ENCODE results near the gene TNS2. TPM values are rescaled to one million over a fixed set of nuclear protein-coding genes. Genes with fewer than 3 reads are reported as not detected.
A peak's percentile ranks its signal among the peaks of the same experiment; 100 is the strongest.

TNS2 gene
- total and polyA plus RNA-seq, 9 of the 15 experiments (the other 6 are each of a cell fraction or from before 2014, with no cell fraction given) = 0.28 to 3.1 (median 1.2) TPM; not detected in 1

DNA sequence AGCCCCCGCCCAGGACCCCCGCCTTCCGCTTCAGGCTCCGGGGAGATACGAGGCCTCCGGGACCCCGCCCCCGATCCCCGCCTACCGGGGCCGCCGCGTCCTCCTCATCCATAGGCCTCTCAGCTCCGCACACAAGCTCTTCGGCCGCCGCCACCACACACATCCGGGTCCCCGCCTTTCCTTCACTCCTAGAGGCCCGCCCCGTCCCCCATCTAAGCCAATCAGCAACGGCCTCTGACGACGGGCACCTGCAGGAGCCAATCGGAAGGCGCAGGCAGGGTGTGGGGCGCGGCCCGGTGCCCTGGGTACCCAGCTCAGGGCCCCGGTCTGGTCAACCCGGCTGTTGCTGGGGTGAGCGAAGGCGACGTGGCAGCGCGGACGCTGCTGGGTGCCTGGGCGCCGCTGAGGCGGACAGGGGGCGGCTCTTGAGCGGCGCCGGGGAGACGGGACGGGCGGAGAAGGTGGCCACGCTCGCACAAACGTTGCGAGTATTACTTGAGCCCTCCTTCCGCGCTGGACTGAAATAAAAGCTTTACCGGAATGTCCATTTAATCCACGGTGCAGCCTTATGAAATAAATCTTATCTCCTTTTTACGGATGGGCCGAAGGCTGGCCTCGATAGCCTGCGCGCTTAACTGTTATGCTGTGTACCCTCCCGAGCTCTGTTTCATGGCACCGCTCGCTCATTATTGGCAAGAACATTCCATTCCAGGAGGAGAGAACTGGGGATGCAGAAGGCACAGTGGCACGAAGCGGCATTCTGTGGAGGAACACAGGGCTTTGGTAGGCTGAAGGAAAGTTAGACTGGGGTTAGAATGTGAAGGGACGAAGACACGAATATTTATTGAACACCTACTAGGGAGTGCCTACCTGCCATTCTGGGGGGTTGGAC is 29.6 kb downstream of the TNS2 start, which contains the start of gene SPRYD3 (continued):
- TF ChIP-seq PHF20 (IDR thresholded peaks at IDR 0.05; ENCODE audit: partially characterized antibody) (peak; percentile 56), ZNF133 (CRISPR knock-in tag; IDR thresholded peaks at IDR 0.05) (no peak), SMARCA5 (IDR thresholded peaks at IDR 0.05) (no peak), ZNF217 (CRISPR knock-in tag; IDR thresholded peaks at IDR 0.05) (no peak), TFAP4 (CRISPR knock-in tag; IDR thresholded peaks at IDR 0.05; ENCODE audit: borderline replicate concordance) (peak; percentile 71; the same call in 1 of the 2 replicates), DIDO1 (tag; IDR thresholded peaks at IDR 0.05; ENCODE audit: low read depth) (no peak), PPARD (CRISPR knock-in tag; IDR thresholded peaks at IDR 0.05) (no peak), TRIM24 (IDR thresholded peaks at IDR 0.05) (no peak), ZNF785 (CRISPR knock-in tag; IDR thresholded peaks at IDR 0.05) (no peak), TBL1XR1 (IDR thresholded peaks at IDR 0.05; ENCODE audit: low read length in 2 of 2) (no peak), DACH1 (IDR thresholded peaks at IDR 0.05; ENCODE audit: partially characterized antibody) (no peak), ZNF253 (CRISPR knock-in tag; conservative IDR thresholded peaks at IDR 0.05) (no peak), THRA (IDR thresholded peaks at IDR 0.05) (no peak), HDAC1 (IDR thresholded peaks at IDR 0.05) (no peak), CHAMP1 (IDR thresholded peaks at IDR 0.05) (no peak), PBX2 (CRISPR knock-in tag; IDR thresholded peaks at IDR 0.05; ENCODE audit: low read depth) (peak; percentile 95), PBX2 (tag; conservative IDR thresholded peaks at IDR 0.05; ENCODE audit: low read depth) (peak; percentile 98), ZKSCAN1 (IDR thresholded peaks at IDR 0.05; ENCODE audit: low read depth, low read length) (no peak)
- TF ChIP-seq, protein P1, sequence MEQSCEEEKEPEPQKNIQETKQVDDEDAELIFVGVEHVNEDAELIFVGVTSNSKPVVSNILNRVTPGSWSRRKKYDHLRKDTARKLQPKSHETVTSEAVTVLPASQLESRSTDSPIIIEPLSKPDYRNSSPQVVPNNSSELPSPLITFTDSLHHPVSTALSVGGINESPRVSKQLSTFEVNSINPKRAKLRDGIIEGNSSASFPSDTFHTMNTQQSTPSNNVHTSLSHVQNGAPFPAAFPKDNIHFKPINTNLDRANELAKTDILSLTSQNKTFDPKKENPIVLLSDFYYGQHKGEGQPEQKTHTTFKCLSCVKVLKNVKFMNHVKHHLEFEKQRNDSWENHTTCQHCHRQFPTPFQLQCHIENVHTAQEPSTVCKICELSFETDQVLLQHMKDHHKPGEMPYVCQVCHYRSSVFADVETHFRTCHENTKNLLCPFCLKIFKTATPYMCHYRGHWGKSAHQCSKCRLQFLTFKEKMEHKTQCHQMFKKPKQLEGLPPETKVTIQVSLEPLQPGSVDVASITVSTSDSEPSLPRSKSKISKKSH (CRISPR knock-in tag; IDR thresholded peaks at IDR 0.05) = no peak
